Measurements from ENCODE around the gene SDR39U1.

The SDR39U1 gene

GRCh38 chr14:24397639-24398292 lies 44.8 kb downstream of the SDR39U1 start:
- Histone ChIP-seq H3K27ac (peak overlapping the region in 8 of 11 experiments; percentile 46 to 71 (median 64); a peak in 14 of 22 replicates), H3K9ac (peak overlapping the region in 8 of 11 experiments; percentile 29 to 80 (median 57); a peak in 14 of 22 replicates), H3K36me3 (peaks cover 0 to 4% (median 0%) of the 10 kb centered on the region in 11 experiments; a peak in 2 of 22 replicates), H3K27me3 (no peaks in the 10 kb centered on the region), H3K9me3 (replicated peaks in 1 of 11) (no peaks in the 10 kb centered on the region), H3K4me1 (peaks cover 55 to 71% (median 67%) of the 10 kb centered on the region in 10 experiments), H3K4me2 (peak overlapping the region; percentile 52 to 99 (median 78)), H3K4me3 (peak overlapping the region in 4 of 10 experiments; percentile 7 to 78 (median 45); a peak in 1 of 20 replicates), H4K20me1 (peaks cover 0 to 7% (median 0%) of the 10 kb centered on the region in 11 experiments; a peak in 3 of 22 replicates)
- no peak for TF ChIP-seq Cebpa-rat (IDR thresholded peaks at IDR 0.05)

GRCh38 chr14:24395609-24396582 lies 46.7 kb downstream of the SDR39U1 start:
- H4K20me1 ChIP-seq = no peaks in the 10 kb centered on the region
- H3K4me1 ChIP-seq = peaks cover 47 to 60% (median 53%) of the 10 kb centered on the region in 10 experiments
- no peak for TF ChIP-seq Cebpa-rat (IDR thresholded peaks at IDR 0.05)
- no peaks in the 10 kb centered on the region for H3K36me3 ChIP-seq
- H3K27me3 ChIP-seq = no peaks in the 10 kb centered on the region
- H3K4me3 ChIP-seq = no peak overlapping the region
- H3K9ac ChIP-seq = no peak overlapping the region
- no peaks in the 10 kb centered on the region for H3K9me3 ChIP-seq (replicated peaks in 1 of 11)
- peak overlapping the region in 1 of 11 experiments; percentile 3; a peak in 1 of 22 replicates for H3K27ac ChIP-seq
- peak overlapping the region; percentile 37 to 77 (median 51) for H3K4me2 ChIP-seq

GRCh38 chr14:24394275-24394674 lies 48.3 kb downstream of the SDR39U1 start:
- no peak overlapping the region for H3K9ac ChIP-seq
- no peak overlapping the region for H3K27ac ChIP-seq
- no peaks in the 10 kb centered on the region for H3K36me3 ChIP-seq
- peaks cover 34 to 51% (median 44%) of the 10 kb centered on the region in 10 experiments for H3K4me1 ChIP-seq
- no peaks in the 10 kb centered on the region for H3K27me3 ChIP-seq
- no peaks in the 10 kb centered on the region for H3K9me3 ChIP-seq (replicated peaks in 1 of 11)
- no peak for TF ChIP-seq Cebpa-rat (IDR thresholded peaks at IDR 0.05)
- no peaks in the 10 kb centered on the region for H4K20me1 ChIP-seq
- H3K4me2 ChIP-seq = no peak overlapping the region
- H3K4me3 ChIP-seq = no peak overlapping the region

GRCh38 chr14:24392325-24393091 lies 50.1 kb downstream of the SDR39U1 start:
- Histone ChIP-seq H3K4me3 (no peak overlapping the region), H3K4me2 (no peak overlapping the region), H3K4me1 (peaks cover 22 to 38% (median 32%) of the 10 kb centered on the region in 10 experiments), H3K9ac (no peak overlapping the region), H3K36me3 (no peaks in the 10 kb centered on the region), H4K20me1 (no peaks in the 10 kb centered on the region), H3K27me3 (no peaks in the 10 kb centered on the region), H3K9me3 (replicated peaks in 1 of 11) (no peaks in the 10 kb centered on the region), H3K27ac (no peak overlapping the region)
- TF ChIP-seq Cebpa-rat (IDR thresholded peaks at IDR 0.05) = no peak

GRCh38 chr14:24390701-24391468 lies 51.7 kb downstream of the SDR39U1 start:
- no peaks in the 10 kb centered on the region for H4K20me1 ChIP-seq
- H3K36me3 ChIP-seq = no peaks in the 10 kb centered on the region
- peak overlapping the region in 10 of 11 experiments; percentile 5 to 59 (median 31); a peak in 17 of 22 replicates for H3K4me2 ChIP-seq
- peaks cover 7 to 22% (median 19%) of the 10 kb centered on the region in 10 experiments; a peak in 19 of 20 replicates for H3K4me1 ChIP-seq
- no peaks in the 10 kb centered on the region for H3K9me3 ChIP-seq (replicated peaks in 1 of 11)
- no peaks in the 10 kb centered on the region for H3K27me3 ChIP-seq
- no peak overlapping the region; a peak in 1 of 22 replicates for H3K9ac ChIP-seq
- no peak overlapping the region for H3K27ac ChIP-seq
- TF ChIP-seq Cebpa-rat (IDR thresholded peaks at IDR 0.05) = no peak
- H3K4me3 ChIP-seq = no peak overlapping the region
